Mammary epithelial cell (primary cell): ENCODE measurements around the gene TACR1.

ENCODE experiments used
- EZH2 ChIP-seq: IDR thresholded peaks from 2 replicates; pipeline ENCODE4 v1.6.1; 2012; ENCODE audit warnings: low read length, inconsistent platforms, borderline replicate concordance
- TF ChIP-seq, protein P1 (sequence below), 2 donors: IDR thresholded peaks in 1 of 2; conservative IDR thresholded peaks in 1 of 2; 2 replicates each; pipeline ENCODE4 v1.5.1; 2011 to 2012; ENCODE audit warnings: inconsistent platforms in 2 of 2, low read length in 2 of 2, mild to moderate bottlenecking in 2 of 2, control low read depth in 1 of 2, low read depth in 1 of 2; ENCODE audit not compliant: insufficient read depth in 1 of 2; ENCODE audit errors: extremely low read depth in 1 of 2

GRCh38 chr2:75041226-75041625 is 158.1 kb downstream of the TACR1 start:
- TF ChIP-seq, protein P1, sequence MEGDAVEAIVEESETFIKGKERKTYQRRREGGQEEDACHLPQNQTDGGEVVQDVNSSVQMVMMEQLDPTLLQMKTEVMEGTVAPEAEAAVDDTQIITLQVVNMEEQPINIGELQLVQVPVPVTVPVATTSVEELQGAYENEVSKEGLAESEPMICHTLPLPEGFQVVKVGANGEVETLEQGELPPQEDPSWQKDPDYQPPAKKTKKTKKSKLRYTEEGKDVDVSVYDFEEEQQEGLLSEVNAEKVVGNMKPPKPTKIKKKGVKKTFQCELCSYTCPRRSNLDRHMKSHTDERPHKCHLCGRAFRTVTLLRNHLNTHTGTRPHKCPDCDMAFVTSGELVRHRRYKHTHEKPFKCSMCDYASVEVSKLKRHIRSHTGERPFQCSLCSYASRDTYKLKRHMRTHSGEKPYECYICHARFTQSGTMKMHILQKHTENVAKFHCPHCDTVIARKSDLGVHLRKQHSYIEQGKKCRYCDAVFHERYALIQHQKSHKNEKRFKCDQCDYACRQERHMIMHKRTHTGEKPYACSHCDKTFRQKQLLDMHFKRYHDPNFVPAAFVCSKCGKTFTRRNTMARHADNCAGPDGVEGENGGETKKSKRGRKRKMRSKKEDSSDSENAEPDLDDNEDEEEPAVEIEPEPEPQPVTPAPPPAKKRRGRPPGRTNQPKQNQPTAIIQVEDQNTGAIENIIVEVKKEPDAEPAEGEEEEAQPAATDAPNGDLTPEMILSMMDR (conservative IDR thresholded peaks at IDR 0.05 in 1 of 2, IDR thresholded peaks at IDR 0.05 in 1 of 2; ENCODE audit: extremely low read depth in 1 of 2, insufficient read depth in 1 of 2, low read depth in 1 of 2, low read length in 2 of 2): no peak
- no peak for TF ChIP-seq EZH2
